Neutrophil (primary cell): ENCODE results near the gene BABAM2.

Source experiments
- H3K27ac ChIP-seq: fragments of 200-600 bp; sonication (generic); 2 replicates; pipeline ENCODE4 v1.5.1; 2016; ENCODE audit warnings: mild to moderate bottlenecking, moderate library complexity
- H3K27me3 ChIP-seq: fragments of 200-600 bp; sonication (generic); 2 replicates; pipeline ENCODE4 v1.6.0; 2016; ENCODE audit warnings: mild to moderate bottlenecking
- H3K36me3 ChIP-seq: fragments of 200-600 bp; sonication (generic); 2 replicates; pipeline ENCODE4 v1.5.1; 2017
- H3K4me1 ChIP-seq, 2 experiments: fragments of 200-600 bp in 1 of 2; sonication (generic) in 1 of 2; 1 replicate in 1 of 2; 2 replicates in 1 of 2; pipeline versions ENCODE4 v1.5.1 to v1.6.1; 2013 to 2016; ENCODE audit warnings: low read depth in 1 of 2, low read length in 1 of 2, mild to moderate bottlenecking in 1 of 2, moderate library complexity in 1 of 2; ENCODE audit not compliant: control insufficient read depth in 1 of 2, insufficient read depth in 1 of 2
- H3K4me3 ChIP-seq, 2 experiments: fragments of 200-600 bp in 1 of 2; sonication (generic) in 1 of 2; 1 replicate in 1 of 2; 2 replicates in 1 of 2; pipeline ENCODE4 v1.5.1; 2013 to 2016; ENCODE audit warnings: low read depth in 1 of 2, low read length in 1 of 2, mild to moderate bottlenecking in 1 of 2, moderate library complexity in 1 of 2
- H3K9me3 ChIP-seq: fragments of 200-600 bp; sonication (generic); 2 replicates; pipeline ENCODE4 v1.5.1; 2016
- TF ChIP-seq, protein P1 (sequence below): fragments of 200-600 bp; sonication (generic); IDR thresholded peaks from 2 replicates; pipeline ENCODE4 v1.5.1; 2016; ENCODE audit warnings: antibody characterized with exemption

BABAM2 gene

DNA sequence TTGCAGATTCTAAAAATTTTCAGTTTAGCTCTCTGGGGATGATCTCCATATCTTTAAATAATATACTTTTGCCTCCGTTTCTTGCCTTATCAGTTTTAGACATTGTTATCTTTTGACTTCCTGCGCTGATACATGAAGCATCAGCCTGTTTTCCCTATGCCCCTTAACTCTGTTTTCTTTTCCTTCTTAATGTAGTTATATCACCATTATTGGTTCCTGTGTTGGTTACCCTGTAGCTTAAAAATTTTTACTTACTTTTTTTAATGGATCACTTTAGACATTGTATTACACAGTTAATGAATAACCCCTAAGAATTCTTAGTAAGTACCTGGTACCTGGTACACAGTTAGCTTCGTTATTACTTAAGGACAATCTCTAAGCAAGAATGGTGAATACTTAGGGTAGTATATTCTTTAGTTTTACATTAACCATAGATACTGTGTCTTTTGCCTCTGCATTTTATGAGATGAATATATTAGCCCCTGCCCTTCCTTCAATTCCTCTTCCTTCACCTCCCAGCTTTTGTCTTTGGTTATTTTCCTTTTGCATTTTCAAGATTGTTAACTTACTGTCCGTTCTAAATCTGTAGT lies 40.9 kb downstream of the BABAM2 start:
- Histone ChIP-seq H3K36me3 (peaks cover 11% of the 10 kb centered on the region), H3K9me3 (no peaks in the 10 kb centered on the region), H3K27me3 (no peaks in the 10 kb centered on the region), H3K4me3 (no peak overlapping the region), H3K27ac (no peak overlapping the region), H3K4me1 (no peaks in the 10 kb centered on the region)
- TF ChIP-seq, protein P1, sequence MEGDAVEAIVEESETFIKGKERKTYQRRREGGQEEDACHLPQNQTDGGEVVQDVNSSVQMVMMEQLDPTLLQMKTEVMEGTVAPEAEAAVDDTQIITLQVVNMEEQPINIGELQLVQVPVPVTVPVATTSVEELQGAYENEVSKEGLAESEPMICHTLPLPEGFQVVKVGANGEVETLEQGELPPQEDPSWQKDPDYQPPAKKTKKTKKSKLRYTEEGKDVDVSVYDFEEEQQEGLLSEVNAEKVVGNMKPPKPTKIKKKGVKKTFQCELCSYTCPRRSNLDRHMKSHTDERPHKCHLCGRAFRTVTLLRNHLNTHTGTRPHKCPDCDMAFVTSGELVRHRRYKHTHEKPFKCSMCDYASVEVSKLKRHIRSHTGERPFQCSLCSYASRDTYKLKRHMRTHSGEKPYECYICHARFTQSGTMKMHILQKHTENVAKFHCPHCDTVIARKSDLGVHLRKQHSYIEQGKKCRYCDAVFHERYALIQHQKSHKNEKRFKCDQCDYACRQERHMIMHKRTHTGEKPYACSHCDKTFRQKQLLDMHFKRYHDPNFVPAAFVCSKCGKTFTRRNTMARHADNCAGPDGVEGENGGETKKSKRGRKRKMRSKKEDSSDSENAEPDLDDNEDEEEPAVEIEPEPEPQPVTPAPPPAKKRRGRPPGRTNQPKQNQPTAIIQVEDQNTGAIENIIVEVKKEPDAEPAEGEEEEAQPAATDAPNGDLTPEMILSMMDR = no peak

DNA sequence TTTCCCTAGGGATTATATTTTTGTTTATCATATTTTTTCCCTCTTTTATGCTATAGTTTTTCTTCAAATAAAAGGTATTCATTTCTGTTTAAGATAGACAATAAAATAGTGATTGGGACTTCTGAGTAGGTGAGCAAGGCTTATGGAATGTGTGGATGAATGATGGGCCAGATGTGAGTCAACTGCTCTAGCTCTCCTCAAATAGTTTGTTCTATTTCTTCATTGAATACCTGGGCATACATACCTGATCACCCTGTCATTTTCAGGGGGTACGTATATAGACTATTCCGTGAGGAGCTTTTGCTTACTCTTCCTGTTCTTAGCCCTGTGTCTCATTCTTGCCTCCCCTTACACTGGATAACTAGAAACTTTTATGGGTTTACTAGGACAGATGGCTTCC lies 41.9 kb downstream of the BABAM2 start:
- Histone ChIP-seq H3K36me3 (peaks cover 11% of the 10 kb centered on the region), H3K27me3 (no peaks in the 10 kb centered on the region), H3K9me3 (no peaks in the 10 kb centered on the region), H3K27ac (no peak overlapping the region), H3K4me3 (no peak overlapping the region), H3K4me1 (no peaks in the 10 kb centered on the region)
- TF ChIP-seq, protein P1 = no peak

DNA sequence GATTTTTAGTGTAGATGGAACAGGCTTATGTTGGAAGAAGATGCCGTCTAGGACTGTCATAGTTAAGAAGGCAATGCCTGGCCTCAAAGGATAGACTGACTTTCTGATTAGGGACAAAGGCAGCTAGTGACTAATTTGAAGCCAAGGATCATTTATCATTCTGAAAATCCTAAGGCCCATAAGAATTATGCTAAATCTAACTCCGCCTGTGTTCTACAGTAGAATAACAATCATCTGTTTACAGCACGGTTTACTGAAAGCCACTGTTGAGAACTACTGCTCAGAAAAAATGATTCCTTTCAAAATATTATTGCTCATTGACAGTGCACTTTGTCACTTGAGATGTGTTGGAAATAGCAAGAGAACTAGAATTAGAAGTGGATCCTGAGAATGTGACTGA lies 44.5 kb downstream of the BABAM2 start:
- no peaks in the 10 kb centered on the region for H3K9me3 ChIP-seq
- no peak overlapping the region for H3K27ac ChIP-seq
- H3K27me3 ChIP-seq = no peaks in the 10 kb centered on the region
- peaks cover 8% of the 10 kb centered on the region for H3K36me3 ChIP-seq
- H3K4me3 ChIP-seq = no peak overlapping the region
- TF ChIP-seq, protein P1 = no peak
- no peaks in the 10 kb centered on the region for H3K4me1 ChIP-seq

DNA sequence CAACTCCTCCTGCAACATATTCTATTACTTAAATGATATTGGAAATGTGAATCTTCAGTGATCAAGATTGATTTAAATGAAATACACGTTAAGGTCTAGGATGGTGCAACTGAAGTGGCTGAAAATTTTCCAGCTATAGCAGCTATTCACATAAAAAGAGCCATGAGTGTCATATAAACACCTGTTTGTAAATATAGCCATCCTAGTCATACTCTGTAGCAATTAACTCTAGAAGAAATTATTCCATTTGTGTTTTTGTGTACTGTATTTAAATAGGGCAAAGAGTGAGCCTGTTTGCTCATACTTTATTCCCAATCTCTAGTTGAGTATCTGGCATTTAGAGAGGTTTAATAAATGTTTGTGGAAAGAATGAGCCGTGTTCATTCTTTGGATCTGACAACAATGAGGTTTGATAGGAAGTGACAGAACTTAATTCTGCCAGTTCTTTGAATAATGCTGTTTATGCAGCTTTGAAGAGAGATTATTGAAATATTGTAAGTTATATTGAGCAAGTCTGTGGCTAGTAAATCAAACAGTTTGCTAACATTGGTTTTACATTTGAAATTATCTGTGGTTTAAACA lies 49.7 kb downstream of the BABAM2 start:
- Histone ChIP-seq H3K36me3 (no peaks in the 10 kb centered on the region), H3K9me3 (no peaks in the 10 kb centered on the region), H3K4me1 (no peaks in the 10 kb centered on the region), H3K27ac (no peak overlapping the region), H3K27me3 (no peaks in the 10 kb centered on the region), H3K4me3 (no peak overlapping the region)
- TF ChIP-seq, protein P1 = no peak

DNA sequence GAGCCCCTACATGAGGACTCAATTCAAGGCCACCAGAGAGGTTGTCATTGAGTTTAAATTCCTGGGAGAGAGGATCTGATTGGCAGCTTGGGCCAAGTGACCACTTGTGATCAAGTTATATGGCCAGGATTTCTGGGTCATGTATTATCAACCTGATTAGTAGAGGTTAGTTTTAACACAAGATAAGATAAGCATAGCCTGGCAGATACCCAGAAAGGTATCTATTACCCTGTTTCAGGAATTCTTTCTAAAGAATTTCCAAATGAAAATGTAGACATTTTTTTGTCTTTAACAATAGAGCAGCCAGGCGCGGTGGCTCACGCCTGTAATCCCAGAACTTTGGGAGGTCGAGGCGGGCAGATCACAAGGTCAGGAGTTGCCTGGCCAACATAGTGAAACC lies 50.5 kb downstream of the BABAM2 start:
- Histone ChIP-seq H3K4me3 (no peak overlapping the region), H3K27me3 (no peaks in the 10 kb centered on the region), H3K27ac (no peak overlapping the region), H3K4me1 (no peaks in the 10 kb centered on the region), H3K9me3 (no peaks in the 10 kb centered on the region), H3K36me3 (no peaks in the 10 kb centered on the region)
- TF ChIP-seq, protein P1 = no peak
